OCI-LY1 (cell line): ENCODE results near the gene ZNF654.

Source experiments
- CTCF ChIP-seq: fragments of 200-600 bp; sonication (generic), shearing (Covaris generic); IDR thresholded peaks from 2 replicates; pipeline ENCODE4 v1.5.1; 2017; ENCODE audit warnings: mild to moderate bottlenecking, antibody characterized with exemption, low read length, moderate library complexity, mixed read lengths
- EZH2 ChIP-seq: fragments of 200-600 bp; sonication (generic), shearing (Covaris generic); IDR thresholded peaks from 2 replicates; pipeline ENCODE4 v1.8.0; 2017; ENCODE audit warnings: borderline replicate concordance, mixed run types, mild to moderate bottlenecking, antibody characterized with exemption, low read length, moderate library complexity, mixed read lengths

GRCh38 chr3:88031642-88032077 lies 27.4 kb upstream of the ZNF654 start:
- TF ChIP-seq CTCF: no peak
- TF ChIP-seq EZH2: no peak
